ENCODE measurements around the gene ERGIC3. TPM values are rescaled to one million over a fixed set of nuclear protein-coding genes. Genes with fewer than 3 reads are reported as not detected.

The ERGIC3 gene
- total RNA-seq, 1 experiment from 2014 or later = 341 TPM

DNA sequence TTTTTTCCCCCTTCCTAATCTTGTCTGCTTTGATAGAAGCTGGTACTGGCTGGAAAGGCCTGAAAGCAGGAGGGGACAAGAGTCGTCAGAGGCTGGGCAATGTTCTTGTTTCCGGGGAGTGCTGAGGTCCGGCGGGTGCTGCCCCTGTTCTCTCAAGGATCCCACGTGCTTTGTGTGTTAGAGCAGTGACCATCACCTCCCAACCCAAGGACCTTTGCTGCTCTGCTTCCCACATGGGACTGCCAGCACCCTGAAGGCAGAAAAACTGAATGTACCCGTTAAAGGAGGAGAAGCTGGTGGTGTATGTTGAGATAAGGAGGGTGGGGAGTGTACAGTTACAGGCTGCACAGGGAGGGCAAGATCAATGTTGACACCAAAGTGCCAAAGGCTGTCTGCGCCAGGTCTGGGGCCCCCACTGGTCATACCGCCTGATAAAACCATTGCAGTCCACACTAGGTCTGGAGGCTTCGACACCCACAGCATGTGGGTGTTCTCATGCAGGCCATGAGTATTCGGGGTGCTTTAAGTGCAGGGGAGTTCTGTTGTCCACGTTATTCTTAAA is 27.4 kb upstream of the ERGIC3 start:
- no peak for TF ChIP-seq EZH2 (IDR thresholded peaks at IDR 0.05; ENCODE audit: low read depth)
- TF ChIP-seq, protein P1, sequence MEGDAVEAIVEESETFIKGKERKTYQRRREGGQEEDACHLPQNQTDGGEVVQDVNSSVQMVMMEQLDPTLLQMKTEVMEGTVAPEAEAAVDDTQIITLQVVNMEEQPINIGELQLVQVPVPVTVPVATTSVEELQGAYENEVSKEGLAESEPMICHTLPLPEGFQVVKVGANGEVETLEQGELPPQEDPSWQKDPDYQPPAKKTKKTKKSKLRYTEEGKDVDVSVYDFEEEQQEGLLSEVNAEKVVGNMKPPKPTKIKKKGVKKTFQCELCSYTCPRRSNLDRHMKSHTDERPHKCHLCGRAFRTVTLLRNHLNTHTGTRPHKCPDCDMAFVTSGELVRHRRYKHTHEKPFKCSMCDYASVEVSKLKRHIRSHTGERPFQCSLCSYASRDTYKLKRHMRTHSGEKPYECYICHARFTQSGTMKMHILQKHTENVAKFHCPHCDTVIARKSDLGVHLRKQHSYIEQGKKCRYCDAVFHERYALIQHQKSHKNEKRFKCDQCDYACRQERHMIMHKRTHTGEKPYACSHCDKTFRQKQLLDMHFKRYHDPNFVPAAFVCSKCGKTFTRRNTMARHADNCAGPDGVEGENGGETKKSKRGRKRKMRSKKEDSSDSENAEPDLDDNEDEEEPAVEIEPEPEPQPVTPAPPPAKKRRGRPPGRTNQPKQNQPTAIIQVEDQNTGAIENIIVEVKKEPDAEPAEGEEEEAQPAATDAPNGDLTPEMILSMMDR (conservative IDR thresholded peaks at IDR 0.05) = no peak
- no peak overlapping the region for H2AFZ ChIP-seq
- H3K4me2 ChIP-seq = no peak overlapping the region
- no peaks in the 10 kb centered on the region for H4K20me1 ChIP-seq (ENCODE audit: insufficient read depth)
- H3K4me1 ChIP-seq (replicated peaks; ENCODE audit: insufficient read depth) = peaks cover 36% of the 10 kb centered on the region
- intact Hi-C loops (cut with micrococcal nuclease; ENCODE audit: unreplicated experiment) = loop anchor here (5.0 kb wide), 2 partner anchors 188 to 478 kb away; no protein-coding TSS in a partner anchor
- H3K9me2 ChIP-seq (ENCODE audit: insufficient read depth) = no peaks in the 10 kb centered on the region
- no peaks in the 10 kb centered on the region for H3K79me2 ChIP-seq (ENCODE audit: low read depth)
- peak overlapping the region; percentile 80; the same call in 1 of the 2 replicates for H3K27ac ChIP-seq
- H3K4me3 ChIP-seq = no peak overlapping the region
- H3K9me3 ChIP-seq (ENCODE audit: insufficient read depth, low read depth) = no peaks in the 10 kb centered on the region
- no peaks in the 10 kb centered on the region for H3K27me3 ChIP-seq (ENCODE audit: insufficient read depth, low read depth)
- BruUV-seq (replicated peaks) = no TSS peak
- ChIA-PET POLR2A (ENCODE audit: unreplicated experiment) (no interaction called here), CTCF (interaction anchor here (0.6 kb wide), 1 partner anchor 1404 kb away, joined by 5 read pairs; no protein-coding TSS in a partner anchor)
- H3K36me3 ChIP-seq (ENCODE audit: low read depth) = no peaks in the 10 kb centered on the region; the same call in 1 of the 2 replicates
- no peak for DNase-seq
- H3F3A ChIP-seq (ENCODE audit: insufficient read depth, low read depth) = peaks cover 30% of the 10 kb centered on the region

DNA sequence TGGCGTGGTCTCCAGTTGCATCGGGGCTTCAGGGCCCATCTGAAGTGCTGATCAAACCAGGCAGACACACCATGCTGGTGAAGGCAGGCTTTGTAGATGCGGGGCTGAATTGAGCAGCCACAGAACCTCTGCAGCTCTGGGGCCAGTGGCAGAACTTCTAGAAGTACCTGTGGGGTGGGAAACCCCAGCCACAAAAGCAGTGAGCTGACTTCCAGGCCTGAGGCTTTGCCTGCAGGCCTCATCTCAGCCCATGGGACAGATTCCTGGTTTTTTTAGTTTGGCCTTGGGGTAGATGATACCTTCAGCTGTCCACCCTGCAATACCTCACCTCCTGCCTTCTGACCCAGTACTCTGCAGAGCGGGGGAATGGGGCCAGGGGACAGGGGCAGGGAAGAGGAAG is 26.5 kb upstream of the ERGIC3 start:
- CTCF ChIA-PET = no interaction called here
- Histone ChIP-seq H2AFZ (no peak overlapping the region), H3F3A (ENCODE audit: insufficient read depth, low read depth) (peaks cover 30% of the 10 kb centered on the region), H3K27ac (peak overlapping the region; percentile 80), H3K4me3 (no peak overlapping the region), H3K4me2 (peak overlapping the region; percentile 45), H3K27me3 (ENCODE audit: insufficient read depth, low read depth) (no peaks in the 10 kb centered on the region), H3K36me3 (ENCODE audit: low read depth) (no peaks in the 10 kb centered on the region; the same call in 1 of the 2 replicates), H3K9me3 (ENCODE audit: insufficient read depth, low read depth) (no peaks in the 10 kb centered on the region), H4K20me1 (ENCODE audit: insufficient read depth) (no peaks in the 10 kb centered on the region), H3K9me2 (ENCODE audit: insufficient read depth) (no peaks in the 10 kb centered on the region), H3K79me2 (ENCODE audit: low read depth) (no peaks in the 10 kb centered on the region), H3K4me1 (replicated peaks; ENCODE audit: insufficient read depth) (peaks cover 36% of the 10 kb centered on the region)
- BruUV-seq (replicated peaks) = no TSS peak
- TF ChIP-seq, protein P1 (conservative IDR thresholded peaks at IDR 0.05) = no peak
- TF ChIP-seq EZH2 (IDR thresholded peaks at IDR 0.05; ENCODE audit: low read depth) = no peak
- intact Hi-C loops (cut with micrococcal nuclease; ENCODE audit: unreplicated experiment) = no loop called here
- DNase-seq = no peak
- POLR2A ChIA-PET (ENCODE audit: unreplicated experiment) = interaction anchor here (0.6 kb wide), 1 partner anchor 242 kb away, joined by 5 read pairs; no protein-coding TSS in a partner anchor

DNA sequence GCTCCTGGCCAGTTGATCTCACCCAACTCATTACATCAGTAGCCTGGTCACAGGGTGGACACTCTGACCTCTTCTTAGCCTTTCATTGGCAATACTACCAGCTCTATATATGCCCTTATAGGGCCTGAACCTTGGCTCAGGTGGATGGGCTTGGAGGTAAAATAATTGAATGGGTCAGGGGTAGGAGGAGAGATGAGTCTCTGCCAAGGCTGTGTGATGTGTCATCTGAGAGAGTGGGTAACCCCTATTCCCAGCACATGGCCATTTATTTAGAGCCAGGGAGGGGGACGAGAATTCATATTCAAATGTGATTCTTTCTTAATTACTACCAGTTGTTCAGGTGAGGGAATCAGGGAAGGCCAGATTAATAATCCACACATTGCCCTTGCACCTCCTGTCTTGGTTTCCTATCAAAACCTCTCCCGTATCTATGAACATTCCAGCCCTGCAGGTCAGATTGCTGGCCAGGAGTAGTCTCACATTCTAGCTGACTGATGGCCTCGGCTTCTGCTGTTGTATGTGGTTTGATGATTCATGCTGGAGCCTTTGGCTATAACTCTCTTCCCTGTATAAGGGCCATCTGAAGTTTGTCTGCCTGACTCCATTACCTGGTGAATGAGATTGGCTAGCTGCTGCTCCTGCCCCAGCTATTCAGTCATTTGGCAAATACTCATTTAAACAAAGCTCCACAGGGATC is 25.8 kb upstream of the ERGIC3 start:
- H4K20me1 ChIP-seq (ENCODE audit: insufficient read depth) = no peaks in the 10 kb centered on the region
- DNase-seq = peak; percentile 78 to 95
- peak overlapping the region; percentile 80 for H3K27ac ChIP-seq
- no peak overlapping the region for H3K4me3 ChIP-seq
- H3K27me3 ChIP-seq (ENCODE audit: insufficient read depth, low read depth) = no peaks in the 10 kb centered on the region
- intact Hi-C loops (cut with micrococcal nuclease; ENCODE audit: unreplicated experiment) = loop anchor here (1.0 to 2.0 kb wide), 3 partner anchors 100 to 439 kb away; partner anchors contain the start of gene SCAND1
- CTCF ChIA-PET = interaction anchor here (0.6 to 1.1 kb wide), 3 partner anchors 103 to 348 kb away, joined by 3 to 11 read pairs (median 3); no protein-coding TSS in a partner anchor
- no peaks in the 10 kb centered on the region for H3K9me2 ChIP-seq (ENCODE audit: insufficient read depth)
- H3K9me3 ChIP-seq (ENCODE audit: insufficient read depth, low read depth) = no peaks in the 10 kb centered on the region
- peak overlapping the region; percentile 45 for H3K4me2 ChIP-seq
- H3K36me3 ChIP-seq (ENCODE audit: low read depth) = no peaks in the 10 kb centered on the region; the same call in 1 of the 2 replicates
- H3K4me1 ChIP-seq (replicated peaks; ENCODE audit: insufficient read depth) = peaks cover 36% of the 10 kb centered on the region
- TF ChIP-seq, protein P1 (conservative IDR thresholded peaks at IDR 0.05) = no peak
- TF ChIP-seq EZH2 (IDR thresholded peaks at IDR 0.05; ENCODE audit: low read depth) = no peak
- H2AFZ ChIP-seq = no peak overlapping the region
- H3F3A ChIP-seq (ENCODE audit: insufficient read depth, low read depth) = peaks cover 30% of the 10 kb centered on the region
- POLR2A ChIA-PET (ENCODE audit: unreplicated experiment) = interaction anchor here (0.5 to 0.8 kb wide), 7 partner anchors 20 to 612 kb away, joined by 3 to 6 read pairs (median 4); no protein-coding TSS in a partner anchor
- H3K79me2 ChIP-seq (ENCODE audit: low read depth) = no peaks in the 10 kb centered on the region
- no TSS peak for BruUV-seq (replicated peaks)

All from PC-9 (cell line).